ENCODE results near the gene DEFB129.
A peak's percentile ranks its signal among the peaks of the same experiment; 100 is the strongest.
"Not testable (repeated sequence)": the region's sequence is repeated elsewhere in the genome, so short reads cannot be mapped to it uniquely, and the experiment has no call there.

DEFB129 gene

GRCh38 chr20:226958-227357, at the start of gene DEFB129:
Gene DEFB129, plus strand, starts transcription at chr20:227258. Its CDS starts 31 bp downstream, at chr20:227289.
- DNase-seq = no peak

GRCh38 chr20:184288-184687, 42.8 kb upstream of the DEFB129 start:
- DNase-seq = no peak

- DNase-seq = no peak
Observed at GRCh38 chr20:187733-188132, 39.3 kb upstream of the DEFB129 start.

- no peak for DNase-seq
Observed at GRCh38 chr20:189611-190010, 37.4 kb upstream of the DEFB129 start, which contains the start of gene DEFB128. Gene DEFB128, minus strand, starts transcription at chr20:189711. Its CDS starts 88 bp downstream, at chr20:189623.

- no peak for DNase-seq
Observed at GRCh38 chr20:198225-198624, 28.8 kb upstream of the DEFB129 start.

- DNase-seq = no peak
Observed at GRCh38 chr20:199996-200395, 27.1 kb upstream of the DEFB129 start.

GRCh38 chr20:203630-204029, 23.4 kb upstream of the DEFB129 start:
- not testable (repeated sequence) for DNase-seq

GRCh38 chr20:208942-209566, 18.0 kb upstream of the DEFB129 start:
- peak; percentile 28 for DNase-seq

GRCh38 chr20:210809-211502, 16.1 kb upstream of the DEFB129 start:
- no peak for DNase-seq

GRCh38 chr20:214383-214782, 12.7 kb upstream of the DEFB129 start:
- DNase-seq = no peak

- no peak for DNase-seq
Observed at GRCh38 chr20:215796-216195, 11.3 kb upstream of the DEFB129 start.

GRCh38 chr20:217266-217665, 9.8 kb upstream of the DEFB129 start:
- no peak for DNase-seq

- no peak for DNase-seq
Observed at GRCh38 chr20:219290-220115, 7.6 kb upstream of the DEFB129 start.

GRCh38 chr20:221258-221830, 5.7 kb upstream of the DEFB129 start:
- DNase-seq = no peak

- DNase-seq = not testable (repeated sequence)
Observed at GRCh38 chr20:225879-226278, 1.2 kb upstream of the DEFB129 start.

GRCh38 chr20:227439-228105, 514 bp downstream of the DEFB129 start:
- no peak for DNase-seq

GRCh38 chr20:235891-236290, 8.8 kb downstream of the DEFB129 start:
- no peak for DNase-seq

GRCh38 chr20:237489-237888, 10.4 kb downstream of the DEFB129 start:
- no peak for DNase-seq

GRCh38 chr20:237929-238328, 10.9 kb downstream of the DEFB129 start:
- DNase-seq = no peak

GRCh38 chr20:242905-243304, 15.8 kb downstream of the DEFB129 start:
- DNase-seq = no peak

- DNase-seq = no peak
Observed at GRCh38 chr20:251354-251753, 24.3 kb downstream of the DEFB129 start.

- no peak for DNase-seq
Observed at GRCh38 chr20:252801-253200, 25.7 kb downstream of the DEFB129 start.

GRCh38 chr20:253447-253846, 26.4 kb downstream of the DEFB129 start:
- DNase-seq = not testable (repeated sequence)

Measured in NCI-H1092 (cell line).